GM21360 (cell line): ENCODE data around the gene PROSER2.

Experiments
- ATAC-seq: cut with Tn5 transposase; IDR thresholded peaks from one replicate; pipeline ENCODE4 v1.9.1; 2021; ENCODE audit warnings: mild to moderate bottlenecking, moderate library complexity; ENCODE audit not compliant: unreplicated experiment

Gene PROSER2

GRCh38 chr10:11823122-11823988 lies at the start of gene PROSER2:
TSS of gene PROSER2 (plus strand) at chr10:11823356. CDS start at chr10:11852078, 28,722 bp downstream.
- no peak for ATAC-seq

DNA sequence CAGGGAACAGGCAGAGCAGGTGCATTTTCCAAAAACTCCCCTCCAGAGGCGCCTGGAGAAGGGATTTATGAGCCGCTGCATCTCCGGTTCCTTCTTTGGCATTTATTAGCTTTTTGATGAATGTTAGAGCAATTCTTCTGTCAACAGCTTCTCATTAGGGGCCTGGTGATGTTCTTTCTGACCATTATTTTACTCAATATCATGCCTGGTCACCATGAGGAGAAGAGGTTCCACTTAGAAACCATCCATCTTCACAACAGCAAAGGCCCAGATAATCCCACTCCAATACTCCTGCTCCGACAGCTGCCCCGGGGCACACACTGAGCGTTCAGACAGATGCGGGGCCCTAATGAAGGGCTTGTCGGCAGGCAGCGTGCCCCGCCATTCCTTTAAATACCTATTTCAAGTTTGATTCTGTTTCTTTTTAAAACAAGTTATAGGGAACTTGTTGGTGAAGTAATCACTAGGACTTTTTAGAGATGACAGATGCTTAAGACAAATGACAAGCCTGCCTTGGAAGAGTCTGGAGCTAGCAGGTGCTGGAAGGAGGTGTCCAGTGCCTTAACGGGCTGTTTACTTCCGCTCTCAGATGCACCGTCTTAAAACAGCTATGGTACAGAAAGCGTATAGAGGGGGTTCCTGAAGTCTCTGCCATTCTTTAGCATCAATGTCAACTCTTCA lies 49.3 kb upstream of the PROSER2 start:
- no peak for ATAC-seq

DNA sequence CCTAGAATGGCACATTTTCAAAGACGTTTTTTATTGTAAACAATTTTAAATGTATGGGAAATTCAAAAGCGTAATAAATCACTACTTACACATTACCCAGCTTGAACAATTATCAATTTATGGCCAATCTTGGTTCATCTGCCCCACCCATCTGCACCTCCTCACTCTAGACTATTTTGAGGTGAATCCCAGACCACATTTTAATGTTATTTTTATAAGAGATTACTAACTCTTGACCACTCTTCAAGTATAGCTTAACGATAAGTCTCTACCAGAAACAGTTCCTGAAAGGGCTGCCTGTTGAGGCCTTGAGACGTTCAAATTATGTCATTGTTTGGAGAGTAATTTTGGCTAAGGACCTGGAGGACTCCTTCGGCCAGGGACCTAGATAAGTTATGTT lies 47.7 kb upstream of the PROSER2 start:
- ATAC-seq: no peak

GRCh38 chr10:11776080-11776479 lies 47.1 kb upstream of the PROSER2 start:
- ATAC-seq: no peak

DNA sequence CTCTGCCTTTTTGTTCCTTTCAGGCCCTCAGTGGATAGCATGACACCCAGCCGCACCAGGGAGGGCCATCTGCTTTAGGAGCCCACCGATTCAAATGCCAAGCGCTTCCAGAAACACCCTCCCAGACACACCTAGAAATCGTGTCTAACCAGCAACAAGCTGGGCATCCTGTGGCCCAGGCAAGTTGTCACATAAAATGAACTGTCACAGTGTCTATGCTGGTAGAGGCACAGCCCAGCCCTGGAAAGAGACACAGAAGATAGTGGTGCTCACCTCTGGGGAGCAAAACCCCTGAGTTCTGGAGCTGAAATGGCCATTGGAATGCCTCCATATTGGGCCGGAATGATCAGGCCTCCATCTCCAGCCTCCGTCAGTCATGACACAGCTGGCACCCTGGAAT lies 42.0 kb upstream of the PROSER2 start:
- ATAC-seq: no peak

DNA sequence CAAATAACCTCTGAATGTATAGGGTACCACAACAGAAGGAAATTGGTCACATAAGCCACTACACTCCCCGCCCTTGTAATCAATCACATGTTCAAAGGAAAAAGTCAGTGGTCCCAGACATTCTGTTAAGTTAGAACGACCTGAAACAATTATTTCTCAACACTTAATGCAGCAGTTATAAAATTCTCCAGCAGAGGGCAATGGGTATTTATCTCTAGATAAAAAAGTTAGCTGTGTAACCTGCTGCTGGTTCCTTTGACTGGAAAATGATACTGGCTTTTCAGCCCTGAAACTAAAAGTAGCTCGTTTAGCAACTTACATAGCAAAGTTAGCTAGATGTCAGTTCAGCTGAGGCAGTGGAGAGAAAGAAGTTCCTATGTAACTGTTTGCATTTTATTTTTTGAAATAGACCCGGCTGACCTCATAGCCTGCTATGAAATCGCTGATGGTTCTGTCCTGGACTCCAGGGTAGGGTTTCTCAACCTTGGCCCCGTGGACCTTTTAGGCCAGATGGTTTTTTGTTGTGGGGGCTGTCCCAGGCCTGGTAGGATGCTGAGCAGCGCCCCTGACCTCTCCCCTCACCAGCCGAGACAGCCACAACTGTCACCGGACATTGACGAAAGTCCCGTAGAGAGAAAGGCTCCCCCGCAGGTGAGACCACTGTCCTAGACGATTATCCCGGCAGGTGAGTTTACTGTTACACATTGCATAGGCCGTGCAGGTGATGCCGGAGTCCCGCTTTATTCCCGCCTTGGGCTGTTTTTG lies 40.2 kb upstream of the PROSER2 start:
- no peak for ATAC-seq

GRCh38 chr10:11783558-11783865 lies 39.6 kb upstream of the PROSER2 start:
- ATAC-seq: no peak

DNA sequence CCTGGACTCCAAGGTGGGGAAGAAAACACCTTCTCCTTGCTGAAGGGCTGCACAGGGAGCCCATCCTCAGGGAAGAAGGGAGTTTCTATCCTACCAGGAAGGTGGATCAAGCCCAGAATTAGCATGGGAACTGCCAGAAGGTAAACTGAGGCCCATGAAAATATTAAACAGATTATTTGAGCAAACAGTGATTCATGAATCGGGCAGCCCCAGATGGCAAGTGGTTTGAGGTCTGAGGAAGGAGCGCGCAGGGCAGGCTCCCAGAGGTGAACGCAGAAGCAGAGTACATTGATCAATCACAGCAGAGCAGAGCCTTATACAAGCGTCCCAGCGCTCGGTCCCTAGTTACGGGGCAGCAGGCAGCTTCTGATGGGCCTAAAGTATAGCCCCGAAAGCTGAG lies 35.8 kb upstream of the PROSER2 start:
- no peak for ATAC-seq

- no peak for ATAC-seq
Measured at GRCh38 chr10:11787846-11788245, 35.3 kb upstream of the PROSER2 start.

DNA sequence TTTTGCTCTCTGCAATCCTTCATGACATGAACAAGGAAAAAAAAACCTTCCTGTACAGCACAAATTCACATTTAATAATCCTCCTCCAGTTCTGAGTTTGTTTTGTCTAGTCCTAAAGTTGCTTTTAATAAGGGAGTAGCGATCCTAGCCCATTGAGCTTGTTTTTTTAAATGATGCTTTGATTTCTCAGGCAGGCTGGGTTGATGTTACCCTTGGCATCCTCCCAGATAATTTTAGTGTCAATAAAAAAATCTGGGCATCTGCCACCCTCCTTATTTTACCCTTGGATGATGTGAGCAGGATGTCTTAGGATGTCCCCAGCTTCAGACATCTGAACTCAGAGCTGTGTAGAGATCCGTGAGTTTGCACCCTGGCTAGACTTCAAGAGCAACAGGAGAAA lies 33.9 kb upstream of the PROSER2 start:
- no peak for ATAC-seq

GRCh38 chr10:11789956-11790355 lies 33.2 kb upstream of the PROSER2 start:
- no peak for ATAC-seq

GRCh38 chr10:11793762-11794479 lies 29.2 kb upstream of the PROSER2 start:
- ATAC-seq: no peak

DNA sequence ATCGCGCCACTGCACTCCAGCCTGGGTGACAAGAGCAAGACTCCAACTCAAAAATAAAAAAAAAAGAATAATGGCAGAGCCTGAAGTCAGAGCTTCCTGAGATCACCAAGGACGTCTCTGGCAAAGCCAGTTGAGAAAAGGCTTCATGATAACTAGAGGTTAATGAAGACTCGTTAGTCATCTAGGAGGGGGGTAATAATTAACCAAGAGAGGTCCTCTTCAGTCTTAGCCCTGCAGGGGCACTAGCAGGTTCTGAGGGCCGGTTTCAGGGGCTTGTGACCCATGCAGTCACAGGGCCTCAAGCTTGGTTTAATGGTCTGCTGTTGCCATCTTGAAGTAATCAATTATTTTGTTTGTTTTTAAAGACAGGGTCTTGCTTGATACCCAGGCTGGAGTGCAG lies 28.6 kb upstream of the PROSER2 start:
- no peak for ATAC-seq

GRCh38 chr10:11795101-11795920 lies 27.8 kb upstream of the PROSER2 start:
- no peak for ATAC-seq

- ATAC-seq: no peak
Measured at GRCh38 chr10:11796474-11796873, 26.7 kb upstream of the PROSER2 start.

GRCh38 chr10:11797281-11797680 lies 25.9 kb upstream of the PROSER2 start:
- no peak for ATAC-seq

DNA sequence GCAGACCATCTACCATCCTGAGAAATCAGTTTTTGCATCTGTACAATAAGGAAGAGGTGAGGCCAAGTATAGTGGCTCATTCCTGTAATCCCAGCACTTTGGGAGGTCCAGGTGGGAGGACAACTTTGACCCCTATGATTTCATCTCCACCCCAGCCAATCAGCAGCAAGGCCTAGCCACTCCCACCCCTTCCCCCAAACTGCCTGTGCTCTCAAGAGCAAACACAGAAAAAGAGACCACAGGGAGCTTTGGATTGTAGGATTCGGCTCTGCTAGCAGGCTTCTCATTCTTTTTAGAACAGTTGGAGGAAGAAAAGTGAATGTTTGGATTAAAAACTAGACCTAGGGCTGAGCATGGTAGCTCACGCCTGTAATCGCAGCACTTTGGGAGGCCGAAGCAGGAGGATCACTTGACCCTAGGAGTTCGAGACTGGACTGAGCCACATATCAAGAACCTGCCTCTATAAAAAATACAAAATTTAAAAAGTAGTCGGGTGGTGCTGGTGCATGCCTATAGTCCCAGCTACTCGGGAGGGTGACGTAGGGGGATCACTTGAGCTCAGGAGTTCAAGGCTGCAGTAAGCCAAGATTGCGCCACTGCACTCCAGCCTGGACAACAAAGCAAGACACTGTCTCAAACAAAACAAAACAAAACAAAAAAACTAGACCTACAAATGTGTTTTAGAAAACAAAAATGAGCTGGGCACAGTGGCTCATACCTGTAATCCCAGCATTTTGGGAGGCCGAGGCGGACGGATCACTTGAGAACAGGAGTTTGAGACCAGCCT lies 25.1 kb upstream of the PROSER2 start:
- ATAC-seq: no peak

GRCh38 chr10:11798845-11799735 lies 24.1 kb upstream of the PROSER2 start:
- no peak for ATAC-seq

GRCh38 chr10:11799736-11800080 lies 23.4 kb upstream of the PROSER2 start:
- no peak for ATAC-seq
